ENCODE results near the gene LRTM1. TPM values are rescaled to one million over a fixed set of nuclear protein-coding genes. Genes with fewer than 3 reads are reported as not detected.

LRTM1 gene
- total RNA-seq, 1 donor from 2014 or later: not detected

DNA sequence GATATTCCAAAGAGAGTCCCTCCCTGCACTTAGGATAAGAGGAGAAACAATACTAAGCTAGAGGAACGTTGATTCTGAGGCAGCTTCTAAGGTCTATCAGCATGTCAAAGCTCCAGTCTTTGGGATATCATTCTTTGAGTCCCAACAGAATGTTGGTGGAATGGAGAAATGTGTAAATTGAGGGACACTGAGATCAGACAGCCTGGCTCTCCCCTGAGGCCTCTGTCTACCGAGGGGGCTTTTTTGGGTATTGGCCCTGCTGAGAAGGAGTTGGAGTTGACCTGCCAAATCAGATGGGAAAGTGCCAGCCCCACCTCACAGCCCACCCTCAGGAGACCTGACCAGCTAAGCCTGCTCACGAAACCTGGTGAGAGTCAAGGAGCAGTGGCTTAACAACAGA, 27.6 kb upstream of the LRTM1 start:
- Mint-ChIP-seq H3K36me3 (ENCODE audit: low read depth, unreplicated experiment) (no peaks in the 10 kb centered on the region), H3K27me3 (ENCODE audit: unreplicated experiment) (no peaks in the 10 kb centered on the region), H3K9me3 (ENCODE audit: unreplicated experiment) (no peaks in the 10 kb centered on the region), H3K4me3 (ENCODE audit: unreplicated experiment) (no peak overlapping the region), H3K4me1 (ENCODE audit: unreplicated experiment) (peaks cover 21% of the 10 kb centered on the region), H3K27ac (ENCODE audit: unreplicated experiment) (no peak overlapping the region)
- DNase-seq (ENCODE audit: low spot score): no peak
- TF ChIP-seq, protein P1, sequence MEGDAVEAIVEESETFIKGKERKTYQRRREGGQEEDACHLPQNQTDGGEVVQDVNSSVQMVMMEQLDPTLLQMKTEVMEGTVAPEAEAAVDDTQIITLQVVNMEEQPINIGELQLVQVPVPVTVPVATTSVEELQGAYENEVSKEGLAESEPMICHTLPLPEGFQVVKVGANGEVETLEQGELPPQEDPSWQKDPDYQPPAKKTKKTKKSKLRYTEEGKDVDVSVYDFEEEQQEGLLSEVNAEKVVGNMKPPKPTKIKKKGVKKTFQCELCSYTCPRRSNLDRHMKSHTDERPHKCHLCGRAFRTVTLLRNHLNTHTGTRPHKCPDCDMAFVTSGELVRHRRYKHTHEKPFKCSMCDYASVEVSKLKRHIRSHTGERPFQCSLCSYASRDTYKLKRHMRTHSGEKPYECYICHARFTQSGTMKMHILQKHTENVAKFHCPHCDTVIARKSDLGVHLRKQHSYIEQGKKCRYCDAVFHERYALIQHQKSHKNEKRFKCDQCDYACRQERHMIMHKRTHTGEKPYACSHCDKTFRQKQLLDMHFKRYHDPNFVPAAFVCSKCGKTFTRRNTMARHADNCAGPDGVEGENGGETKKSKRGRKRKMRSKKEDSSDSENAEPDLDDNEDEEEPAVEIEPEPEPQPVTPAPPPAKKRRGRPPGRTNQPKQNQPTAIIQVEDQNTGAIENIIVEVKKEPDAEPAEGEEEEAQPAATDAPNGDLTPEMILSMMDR (IDR thresholded peaks at IDR 0.05; ENCODE audit: unreplicated experiment): no peak

DNA sequence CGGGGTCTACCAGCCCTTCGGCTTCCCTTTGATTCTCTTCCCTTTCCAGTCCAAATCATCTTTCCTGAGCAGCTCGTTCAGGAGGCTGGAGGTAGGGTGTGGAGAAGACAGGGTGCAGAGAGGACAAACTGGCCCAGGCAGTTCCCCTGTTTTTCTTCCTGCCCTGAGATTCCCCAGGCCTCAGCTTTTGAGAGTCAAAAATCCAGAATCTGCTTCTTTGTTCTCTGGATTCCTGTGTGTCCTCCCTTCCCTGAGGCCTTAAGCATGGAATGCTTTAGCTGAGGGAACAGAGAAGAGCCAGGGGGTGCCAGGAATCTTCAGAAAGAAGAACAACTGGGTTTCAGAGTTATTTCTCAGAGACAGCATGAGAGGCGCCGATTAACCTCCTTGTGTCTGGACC, 26.7 kb upstream of the LRTM1 start:
- no peaks in the 10 kb centered on the region for H3K9me3 Mint-ChIP-seq (ENCODE audit: unreplicated experiment)
- DNase-seq (ENCODE audit: low spot score): no peak
- TF ChIP-seq, protein P1 (IDR thresholded peaks at IDR 0.05; ENCODE audit: unreplicated experiment): no peak
- no peak overlapping the region for H3K27ac Mint-ChIP-seq (ENCODE audit: unreplicated experiment)
- H3K4me3 Mint-ChIP-seq (ENCODE audit: unreplicated experiment): no peak overlapping the region
- H3K36me3 Mint-ChIP-seq (ENCODE audit: low read depth, unreplicated experiment): no peaks in the 10 kb centered on the region
- H3K4me1 Mint-ChIP-seq (ENCODE audit: unreplicated experiment): peaks cover 21% of the 10 kb centered on the region
- no peaks in the 10 kb centered on the region for H3K27me3 Mint-ChIP-seq (ENCODE audit: unreplicated experiment)

DNA sequence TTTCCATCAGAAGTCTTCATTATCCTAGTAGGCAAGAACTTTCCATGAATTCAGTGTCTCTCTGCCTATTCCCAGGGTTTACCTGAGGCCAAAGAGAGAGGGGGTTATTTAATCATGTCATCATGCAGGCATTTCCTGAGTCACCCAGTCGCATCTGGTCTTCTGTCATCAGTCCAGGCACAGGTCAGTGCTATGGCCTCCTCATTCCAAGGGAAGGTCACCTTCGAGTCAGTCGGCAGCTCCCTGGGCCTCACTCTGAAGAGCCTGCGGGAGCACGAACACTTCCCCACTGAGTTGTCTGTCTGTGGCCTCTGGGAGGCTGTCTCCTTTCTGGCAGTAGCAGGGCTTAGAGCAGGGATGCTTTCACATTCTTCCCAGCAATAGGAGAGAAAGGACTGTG, 26.2 kb upstream of the LRTM1 start:
- peaks cover 21% of the 10 kb centered on the region for H3K4me1 Mint-ChIP-seq (ENCODE audit: unreplicated experiment)

DNA sequence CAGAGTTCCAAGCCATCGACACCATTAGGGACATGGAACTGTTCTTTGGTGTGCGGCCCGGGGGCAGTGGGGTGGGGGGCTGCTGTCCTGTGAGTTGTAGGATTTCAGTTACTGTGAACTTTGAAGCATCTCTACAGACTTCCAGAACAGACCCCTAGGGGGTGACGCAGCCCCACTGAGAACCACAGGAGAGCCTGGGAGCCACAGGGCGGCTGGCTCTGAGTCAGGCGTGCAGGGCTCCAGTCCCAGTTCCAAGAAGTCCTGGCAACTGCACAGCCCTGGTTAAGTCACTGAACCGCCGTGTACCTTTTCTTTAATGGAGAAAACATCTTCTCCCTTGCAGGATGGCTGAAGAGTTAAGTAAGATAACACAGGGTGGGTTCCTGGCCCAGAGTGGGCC, 23.5 kb upstream of the LRTM1 start:
- H3K27ac Mint-ChIP-seq (ENCODE audit: unreplicated experiment): no peak overlapping the region
- peak; percentile 72 for DNase-seq (ENCODE audit: low spot score)

More for the DNA sequence above, 26.2 kb upstream of the LRTM1 start:
- H3K4me3 Mint-ChIP-seq (ENCODE audit: unreplicated experiment): no peak overlapping the region
- no peaks in the 10 kb centered on the region for H3K27me3 Mint-ChIP-seq (ENCODE audit: unreplicated experiment)
- no peak for DNase-seq (ENCODE audit: low spot score)
- no peak overlapping the region for H3K27ac Mint-ChIP-seq (ENCODE audit: unreplicated experiment)
- H3K9me3 Mint-ChIP-seq (ENCODE audit: unreplicated experiment): no peaks in the 10 kb centered on the region
- TF ChIP-seq, protein P1 (IDR thresholded peaks at IDR 0.05; ENCODE audit: unreplicated experiment): no peak
- no peaks in the 10 kb centered on the region for H3K36me3 Mint-ChIP-seq (ENCODE audit: low read depth, unreplicated experiment)

DNA sequence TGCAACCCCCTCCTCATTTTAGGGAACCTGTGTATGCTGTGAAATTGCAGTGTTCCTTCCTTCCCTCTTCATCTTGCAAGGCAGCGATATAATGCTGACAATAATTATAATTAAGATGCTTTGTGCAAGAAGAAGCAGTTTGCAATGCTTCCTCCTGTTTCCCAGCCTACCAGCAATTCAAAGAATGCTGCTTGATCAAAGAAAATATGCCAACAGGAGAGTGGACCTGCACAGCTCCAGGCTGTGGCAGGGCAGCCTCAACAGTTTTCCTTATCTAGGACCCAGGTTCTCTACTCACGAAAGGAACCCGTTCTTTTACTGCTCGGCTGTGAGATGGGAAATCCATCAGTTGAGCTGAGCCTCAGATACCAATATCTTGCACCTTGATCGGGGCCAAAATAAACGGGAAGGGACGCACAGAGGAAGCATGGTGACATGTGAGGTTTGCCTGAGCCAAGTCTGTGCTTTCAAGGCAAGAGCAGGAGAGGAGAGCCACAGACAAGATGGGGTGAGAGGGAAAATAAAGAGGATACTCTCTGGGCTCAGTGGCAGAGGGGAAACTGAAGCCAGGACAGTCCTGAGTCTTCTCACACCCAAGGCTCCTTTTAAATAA, 22.6 kb upstream of the LRTM1 start:
- peaks cover 23% of the 10 kb centered on the region for H3K4me1 Mint-ChIP-seq (ENCODE audit: unreplicated experiment)
- H3K27ac Mint-ChIP-seq (ENCODE audit: unreplicated experiment): no peak overlapping the region
- H3K27me3 Mint-ChIP-seq (ENCODE audit: unreplicated experiment): no peaks in the 10 kb centered on the region
- H3K36me3 Mint-ChIP-seq (ENCODE audit: low read depth, unreplicated experiment): no peaks in the 10 kb centered on the region
- no peak overlapping the region for H3K4me3 Mint-ChIP-seq (ENCODE audit: unreplicated experiment)
- no peak for DNase-seq (ENCODE audit: low spot score)
- TF ChIP-seq, protein P1 (IDR thresholded peaks at IDR 0.05; ENCODE audit: unreplicated experiment): no peak
- no peaks in the 10 kb centered on the region for H3K9me3 Mint-ChIP-seq (ENCODE audit: unreplicated experiment)

More for the DNA sequence above, 23.5 kb upstream of the LRTM1 start:
- H3K36me3 Mint-ChIP-seq (ENCODE audit: low read depth, unreplicated experiment): no peaks in the 10 kb centered on the region
- no peaks in the 10 kb centered on the region for H3K27me3 Mint-ChIP-seq (ENCODE audit: unreplicated experiment)
- H3K4me1 Mint-ChIP-seq (ENCODE audit: unreplicated experiment): peaks cover 20% of the 10 kb centered on the region
- H3K4me3 Mint-ChIP-seq (ENCODE audit: unreplicated experiment): no peak overlapping the region
- no peaks in the 10 kb centered on the region for H3K9me3 Mint-ChIP-seq (ENCODE audit: unreplicated experiment)
- TF ChIP-seq, protein P1 (IDR thresholded peaks at IDR 0.05; ENCODE audit: unreplicated experiment): peak; percentile 58

Data from endothelial cell (in vitro differentiated cells).